ENCODE measurements around the gene ACAD9. TPM values are rescaled to one million over a fixed set of nuclear protein-coding genes. Genes with fewer than 3 reads are reported as not detected.
"Not testable (repeated sequence)": the region's sequence is repeated elsewhere in the genome, so short reads cannot be mapped to it uniquely, and the experiment has no call there.

The ACAD9 gene
- total RNA-seq, 1 experiment from 2014 or later: 61.0 TPM

- peak; percentile 35 for DNase-seq (ENCODE audit: low read depth)
These were observed 19.8 kb upstream of the ACAD9 start for GRCh38 chr3:128859630-128860029.

- DNase-seq (ENCODE audit: low read depth): no peak
These were observed 17.9 kb upstream of the ACAD9 start for GRCh38 chr3:128861491-128861890.

GRCh38 chr3:128863560-128863959 is 15.9 kb upstream of the ACAD9 start:
- DNase-seq (ENCODE audit: low read depth): no peak

- DNase-seq (ENCODE audit: low read depth): no peak
These were observed 15.0 kb upstream of the ACAD9 start for GRCh38 chr3:128864351-128864811.

GRCh38 chr3:128864849-128865804 is 14.3 kb upstream of the ACAD9 start:
- peak; percentile 44 for DNase-seq (ENCODE audit: low read depth)

GRCh38 chr3:128867200-128868125 is 12.0 kb upstream of the ACAD9 start:
- DNase-seq (ENCODE audit: low read depth): no peak

- no peak for DNase-seq (ENCODE audit: low read depth)
These were observed 9.1 kb upstream of the ACAD9 start for GRCh38 chr3:128870347-128870746.

GRCh38 chr3:128872282-128872681 is 7.1 kb upstream of the ACAD9 start:
- DNase-seq (ENCODE audit: low read depth): no peak

- DNase-seq (ENCODE audit: low read depth): no peak
These were observed 6.7 kb upstream of the ACAD9 start for GRCh38 chr3:128872744-128873143.

- DNase-seq (ENCODE audit: low read depth): no peak
These were observed 6.0 kb upstream of the ACAD9 start for GRCh38 chr3:128873244-128874022.

GRCh38 chr3:128874481-128875180 is 4.8 kb upstream of the ACAD9 start:
- DNase-seq (ENCODE audit: low read depth): no peak

GRCh38 chr3:128875556-128876120 is 3.8 kb upstream of the ACAD9 start:
- DNase-seq (ENCODE audit: low read depth): no peak

GRCh38 chr3:128878011-128878457 is 1.4 kb upstream of the ACAD9 start:
- no peak for DNase-seq (ENCODE audit: low read depth)

- peak; percentile 60 for DNase-seq (ENCODE audit: low read depth)
These were observed 780 bp upstream of the ACAD9 start for GRCh38 chr3:128878556-128879124.

- no peak for DNase-seq (ENCODE audit: low read depth)
These were observed 571 bp downstream of the ACAD9 start for GRCh38 chr3:128879991-128880390.

- not testable (repeated sequence) for DNase-seq (ENCODE audit: low read depth)
These were observed 1.0 kb downstream of the ACAD9 start for GRCh38 chr3:128880455-128880854.

- no peak for DNase-seq (ENCODE audit: low read depth)
These were observed 2.2 kb downstream of the ACAD9 start for GRCh38 chr3:128881576-128881975.

GRCh38 chr3:128882719-128883118 is 3.3 kb downstream of the ACAD9 start:
- no peak for DNase-seq (ENCODE audit: low read depth)

- DNase-seq (ENCODE audit: low read depth): no peak
These were observed 5.6 kb downstream of the ACAD9 start for GRCh38 chr3:128884992-128885391.
